DMS 273 (cell line): ENCODE results near the gene BEST2.
"Not testable (repeated sequence)": the region's sequence is repeated elsewhere in the genome, so short reads cannot be mapped to it uniquely, and the experiment has no call there.

Experiments used
- DNase-seq: peaks from one replicate; lab custom pipeline; 2025; ENCODE audit not compliant: unreplicated experiment; lab: John Stamatoyannopoulos, UW

Gene BEST2

GRCh38 chr19:12751635-12752034, at the start of gene BEST2:
BEST2 (plus strand) TSS chr19:12751791; CDS start chr19:12752593, 802 bp downstream.
- no peak for DNase-seq

- peak; percentile 89 for DNase-seq
Observed at GRCh38 chr19:12703046-12703445, 48.5 kb upstream of the BEST2 start.

- no peak for DNase-seq
Observed at GRCh38 chr19:12705169-12705568, 46.4 kb upstream of the BEST2 start.

- DNase-seq: no peak
Observed at GRCh38 chr19:12705654-12706331, 45.8 kb upstream of the BEST2 start.

GRCh38 chr19:12706332-12706718, 45.3 kb upstream of the BEST2 start:
- DNase-seq: no peak

- no peak for DNase-seq
Observed at GRCh38 chr19:12708641-12709040, 43.0 kb upstream of the BEST2 start.

GRCh38 chr19:12711187-12711586, 40.4 kb upstream of the BEST2 start:
- no peak for DNase-seq

GRCh38 chr19:12712077-12712476, 39.5 kb upstream of the BEST2 start:
- not testable (repeated sequence) for DNase-seq

- not testable (repeated sequence) for DNase-seq
Observed at GRCh38 chr19:12713304-12713703, 38.3 kb upstream of the BEST2 start.

GRCh38 chr19:12715102-12715501, 36.5 kb upstream of the BEST2 start:
- DNase-seq: no peak

- DNase-seq: no peak
Observed at GRCh38 chr19:12715929-12716328, 35.7 kb upstream of the BEST2 start.

GRCh38 chr19:12720296-12720695, 31.3 kb upstream of the BEST2 start:
- DNase-seq: no peak

GRCh38 chr19:12720851-12721655, 30.5 kb upstream of the BEST2 start:
- DNase-seq: peak; percentile 46

GRCh38 chr19:12721656-12722565, 29.7 kb upstream of the BEST2 start:
- DNase-seq: peak; percentile 77

GRCh38 chr19:12722566-12723380, 28.8 kb upstream of the BEST2 start:
- peak; percentile 100 for DNase-seq

- DNase-seq: peak; percentile 68
Observed at GRCh38 chr19:12723381-12723640, 28.3 kb upstream of the BEST2 start.

- DNase-seq: peak; percentile 92
Observed at GRCh38 chr19:12723641-12724426, 27.8 kb upstream of the BEST2 start, which contains the start of gene TNPO2. TNPO2 (minus strand) TSS chr19:12723932; CDS start chr19:12720977, 2,955 bp downstream.

- not testable (repeated sequence) for DNase-seq
Observed at GRCh38 chr19:12725612-12726011, 26.0 kb upstream of the BEST2 start.

- DNase-seq: no peak
Observed at GRCh38 chr19:12726988-12727316, 24.6 kb upstream of the BEST2 start.
